Kidney (tissue), 14 donors: Measurements from ENCODE around the gene CCT3. TPM values are rescaled to one million over a fixed set of nuclear protein-coding genes. Genes with fewer than 3 reads are reported as not detected.
A peak's percentile ranks its signal among the peaks of the same experiment; 100 is the strongest.

ENCODE experiments used
- DNase-seq, 5 donors: peaks; one replicate each; pipeline ENCODE4 v3.0.0-alpha.2; 2013 to 2020
- FAIRE-seq: peaks from 2 replicates; lab custom pipeline; 2012; peaks lifted over from hg19 to GRCh38; lab: Jason Lieb, UNC
- H3K27ac ChIP-seq, 2 donors: one replicate each; pipeline ENCODE4 v1.7.0; 2013; ENCODE audit warnings: low read depth in 2 of 2, low read length in 2 of 2, inconsistent platforms in 1 of 2
- H3K27me3 ChIP-seq: one replicate; pipeline ENCODE4 v1.7.1; 2013; ENCODE audit warnings: low read length, inconsistent platforms; ENCODE audit not compliant: control insufficient read depth, insufficient read depth
- H3K36me3 ChIP-seq, 3 donors: one replicate each; pipeline versions ENCODE4 v1.7.0 to v1.7.1; 2013; ENCODE audit warnings: low read length in 3 of 3, control low read depth in 1 of 3, inconsistent platforms in 1 of 3; ENCODE audit not compliant: insufficient read depth in 3 of 3, control insufficient read depth in 2 of 3
- H3K4me1 ChIP-seq, 3 donors: one replicate each; pipeline versions ENCODE4 v1.7.0 to v1.7.1; 2013; ENCODE audit warnings: low read length in 3 of 3, inconsistent platforms in 1 of 3, low read depth in 1 of 3; ENCODE audit not compliant: control insufficient read depth in 2 of 3, insufficient read depth in 2 of 3
- H3K4me3 ChIP-seq, 3 donors: one replicate each; pipeline versions ENCODE4 v1.7.0 to v1.8.1; 2013; ENCODE audit warnings: low read length in 3 of 3, control low read depth in 1 of 3, inconsistent platforms in 1 of 3
- H3K9ac ChIP-seq, 3 donors: one replicate each; pipeline versions ENCODE4 v1.7.0 to v1.7.1; 2013; ENCODE audit warnings: low read length in 3 of 3, control low read depth in 1 of 3, inconsistent platforms in 1 of 3
- H3K9me3 ChIP-seq, 3 donors: one replicate each; pipeline versions ENCODE4 v1.7.0 to v1.7.1; 2013; ENCODE audit warnings: low read length in 3 of 3, control low read depth in 1 of 3, inconsistent platforms in 1 of 3; ENCODE audit not compliant: control insufficient read depth in 2 of 3, insufficient read depth in 1 of 3
- intact Hi-C: fragments of 100-400 bp; cut with DNase I; formaldehyde crosslinking; loops from one replicate; pipeline ENCODE4 v1.11.1; 2022
- polyA plus RNA-seq: library from polyadenylated mRNA; stranded (reverse); fragments of 350-450 nt; fragmentation: Illumina TruSeq; extraction: RNeasy Lipid Tissue Mini Kit (QIAGEN cat#74804); gene quantifications from one replicate; pipeline ENCODE4 v1.2.3, GENCODE V29; 2014; ENCODE audit warnings: low read depth, low replicate concordance; ENCODE audit not compliant: insufficient read depth
- total RNA-seq: library from RNA; stranded (reverse); fragmentation: NEBNext Ultra II Directional; extraction: Animal tissue kit (Norgen Biotek cat#: 25700); gene quantifications from one replicate; pipeline ENCODE4 v1.2.1, GENCODE V29; 2021
- TF ChIP-seq, protein P1 (sequence below): IDR thresholded peaks from 3 replicates; pipeline ENCODE4 v1.5.1; 2012; ENCODE audit warnings: mild to moderate bottlenecking, moderate library complexity, borderline replicate concordance; ENCODE audit not compliant: insufficient read depth; ENCODE audit errors: extremely low read depth
- donor health status: control.
- donor health status: control.
- donor health status: control.
- donor health status: control.
- donor health status: control.
- donor health status: DM: yes; HTN: yes; CAD: no.
- donor health status: Normal renal cell carcinoma (clear cell type).

Gene CCT3
- total and polyA plus RNA-seq, 2 donors from 2014 or later = 149 to 181 TPM

DNA sequence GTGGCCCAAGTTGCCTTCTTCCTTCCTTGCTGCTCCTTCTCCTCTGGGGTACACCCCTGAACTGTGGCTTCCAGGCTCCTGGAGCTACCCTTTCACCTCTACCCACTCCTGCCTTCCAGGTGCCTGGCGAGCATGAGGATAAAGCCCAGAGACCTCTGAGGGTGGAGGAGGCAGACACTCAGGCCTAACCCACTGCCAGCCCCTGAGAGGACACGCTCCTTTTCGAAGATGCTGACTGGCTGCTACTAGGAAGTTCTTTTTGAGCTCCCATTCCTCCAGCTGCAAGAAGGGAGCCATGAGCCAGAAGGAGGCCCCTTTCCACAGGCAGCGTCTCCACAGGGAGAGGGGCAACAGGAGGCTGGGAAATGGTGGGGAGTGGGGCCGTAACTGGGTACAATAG is 46.6 kb upstream of the CCT3 start:
- intact Hi-C loops = loop anchor here (5.0 kb wide), 1 partner anchor 63 kb away; no protein-coding TSS in a partner anchor
- no peak overlapping the region for H3K9ac ChIP-seq
- TF ChIP-seq, protein P1, sequence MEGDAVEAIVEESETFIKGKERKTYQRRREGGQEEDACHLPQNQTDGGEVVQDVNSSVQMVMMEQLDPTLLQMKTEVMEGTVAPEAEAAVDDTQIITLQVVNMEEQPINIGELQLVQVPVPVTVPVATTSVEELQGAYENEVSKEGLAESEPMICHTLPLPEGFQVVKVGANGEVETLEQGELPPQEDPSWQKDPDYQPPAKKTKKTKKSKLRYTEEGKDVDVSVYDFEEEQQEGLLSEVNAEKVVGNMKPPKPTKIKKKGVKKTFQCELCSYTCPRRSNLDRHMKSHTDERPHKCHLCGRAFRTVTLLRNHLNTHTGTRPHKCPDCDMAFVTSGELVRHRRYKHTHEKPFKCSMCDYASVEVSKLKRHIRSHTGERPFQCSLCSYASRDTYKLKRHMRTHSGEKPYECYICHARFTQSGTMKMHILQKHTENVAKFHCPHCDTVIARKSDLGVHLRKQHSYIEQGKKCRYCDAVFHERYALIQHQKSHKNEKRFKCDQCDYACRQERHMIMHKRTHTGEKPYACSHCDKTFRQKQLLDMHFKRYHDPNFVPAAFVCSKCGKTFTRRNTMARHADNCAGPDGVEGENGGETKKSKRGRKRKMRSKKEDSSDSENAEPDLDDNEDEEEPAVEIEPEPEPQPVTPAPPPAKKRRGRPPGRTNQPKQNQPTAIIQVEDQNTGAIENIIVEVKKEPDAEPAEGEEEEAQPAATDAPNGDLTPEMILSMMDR = no peak
- H3K27me3 ChIP-seq = peaks cover 16% of the 10 kb centered on the region
- peaks cover 0 to 5% (median 0%) of the 10 kb centered on the region in 3 donors for H3K4me1 ChIP-seq
- H3K9me3 ChIP-seq = no peaks in the 10 kb centered on the region
- H3K4me3 ChIP-seq = no peak overlapping the region
- H3K36me3 ChIP-seq = no peaks in the 10 kb centered on the region
- no peak for DNase-seq
- no peak overlapping the region for H3K27ac ChIP-seq
- no peak for FAIRE-seq

DNA sequence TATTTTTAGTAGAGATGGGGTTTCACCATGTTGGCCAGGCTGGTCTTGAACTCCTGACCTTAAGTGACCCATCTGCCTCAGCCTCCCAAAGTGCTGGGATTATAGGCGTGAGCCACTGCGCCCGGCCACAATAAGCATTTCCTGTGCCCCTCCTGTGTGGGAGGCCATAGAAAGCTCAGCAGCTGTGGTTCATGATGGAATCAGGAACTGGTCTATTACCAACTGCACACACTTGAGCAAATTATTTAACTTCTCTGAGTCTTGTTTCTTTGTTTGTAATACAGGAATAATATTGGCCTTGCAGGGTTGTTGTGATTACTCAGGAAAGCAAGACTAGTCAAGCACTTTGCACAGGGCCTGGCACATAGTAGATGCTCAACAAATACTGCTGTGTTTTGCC is 45.9 kb upstream of the CCT3 start:
- peaks cover 13% of the 10 kb centered on the region for H3K27me3 ChIP-seq
- no peak overlapping the region for H3K27ac ChIP-seq
- intact Hi-C loops = loop anchor here (5.0 kb wide), 1 partner anchor 63 kb away; no protein-coding TSS in a partner anchor
- TF ChIP-seq, protein P1 = no peak
- H3K36me3 ChIP-seq = no peaks in the 10 kb centered on the region
- peaks cover 0 to 5% (median 0%) of the 10 kb centered on the region in 3 donors for H3K4me1 ChIP-seq
- no peak overlapping the region for H3K9ac ChIP-seq
- FAIRE-seq (no peak), DNase-seq (no peak)
- H3K9me3 ChIP-seq = no peaks in the 10 kb centered on the region
- no peak overlapping the region for H3K4me3 ChIP-seq

DNA sequence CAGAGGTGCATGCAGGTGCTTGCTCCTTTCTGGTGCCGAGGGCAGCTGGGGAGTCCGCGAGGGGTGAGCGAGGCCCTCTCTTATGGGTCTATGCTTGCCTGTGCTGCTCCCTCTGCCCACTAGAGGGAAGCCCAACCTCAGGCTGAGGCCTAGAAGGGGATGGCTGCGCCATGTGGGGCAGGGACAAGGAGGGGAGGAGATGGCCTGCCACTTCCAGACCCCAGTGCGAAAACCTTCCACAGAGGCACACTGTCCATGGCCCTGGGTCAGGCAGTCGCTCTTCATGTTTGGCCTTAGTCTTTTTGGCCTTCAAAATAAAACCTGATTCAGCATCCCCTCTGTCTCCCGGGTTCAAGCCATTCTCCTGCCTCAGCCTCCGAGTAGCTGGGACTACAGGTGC is 44.9 kb upstream of the CCT3 start:
- TF ChIP-seq, protein P1 = peak; percentile 72
- Histone ChIP-seq H3K9ac (no peak overlapping the region), H3K27ac (no peak overlapping the region), H3K4me3 (no peak overlapping the region), H3K27me3 (peaks cover 10% of the 10 kb centered on the region), H3K4me1 (peaks cover 0 to 4% (median 0%) of the 10 kb centered on the region in 3 donors), H3K36me3 (no peaks in the 10 kb centered on the region), H3K9me3 (no peaks in the 10 kb centered on the region)
- intact Hi-C loops = loop anchor here (5.0 kb wide), 1 partner anchor 64 kb away; no protein-coding TSS in a partner anchor
- FAIRE-seq = no peak
- DNase-seq = peak in 4 of 5 donors; percentile 53 to 77 (median 66)

DNA sequence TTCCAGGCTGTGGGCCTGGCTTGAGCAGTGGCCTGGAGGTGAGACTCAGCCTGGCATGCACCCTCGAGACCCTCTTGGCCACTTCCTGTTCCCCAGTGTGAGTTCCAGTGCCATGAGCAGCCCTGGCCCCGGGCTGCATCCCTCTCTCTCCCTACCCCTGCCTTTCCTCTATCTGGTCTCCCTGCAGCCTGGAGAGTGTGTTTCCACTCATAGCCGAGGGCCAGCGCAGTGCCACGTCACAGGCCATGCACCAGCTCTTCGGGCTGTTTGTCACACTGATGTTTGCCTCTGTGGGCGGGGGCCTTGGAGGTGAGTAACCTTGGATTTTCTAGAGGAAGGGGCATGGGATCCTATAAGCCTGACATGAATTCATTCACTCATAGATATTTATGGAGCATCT is 44.5 kb upstream of the CCT3 start:
- TF ChIP-seq, protein P1 = no peak
- FAIRE-seq = no peak
- Histone ChIP-seq H3K9me3 (no peaks in the 10 kb centered on the region), H3K36me3 (no peaks in the 10 kb centered on the region), H3K27ac (no peak overlapping the region), H3K4me3 (no peak overlapping the region), H3K9ac (no peak overlapping the region), H3K27me3 (peaks cover 6% of the 10 kb centered on the region), H3K4me1 (no peaks in the 10 kb centered on the region)
- DNase-seq = no peak
- intact Hi-C loops = loop anchor here (5.0 kb wide), 1 partner anchor 65 kb away; no protein-coding TSS in a partner anchor
